ENCODE results near the gene LRCH1.

LRCH1 gene

GRCh38 chr13:46801858-46802257 lies 248.9 kb downstream of the LRCH1 start:
- no peak for DNase-seq (ENCODE audit: low spot score)

Data from hepatic stellate cell (primary cell).